Measurements from ENCODE around the gene TAPBPL.

Gene TAPBPL, protein sequence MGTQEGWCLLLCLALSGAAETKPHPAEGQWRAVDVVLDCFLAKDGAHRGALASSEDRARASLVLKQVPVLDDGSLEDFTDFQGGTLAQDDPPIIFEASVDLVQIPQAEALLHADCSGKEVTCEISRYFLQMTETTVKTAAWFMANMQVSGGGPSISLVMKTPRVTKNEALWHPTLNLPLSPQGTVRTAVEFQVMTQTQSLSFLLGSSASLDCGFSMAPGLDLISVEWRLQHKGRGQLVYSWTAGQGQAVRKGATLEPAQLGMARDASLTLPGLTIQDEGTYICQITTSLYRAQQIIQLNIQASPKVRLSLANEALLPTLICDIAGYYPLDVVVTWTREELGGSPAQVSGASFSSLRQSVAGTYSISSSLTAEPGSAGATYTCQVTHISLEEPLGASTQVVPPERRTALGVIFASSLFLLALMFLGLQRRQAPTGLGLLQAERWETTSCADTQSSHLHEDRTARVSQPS

DNA sequence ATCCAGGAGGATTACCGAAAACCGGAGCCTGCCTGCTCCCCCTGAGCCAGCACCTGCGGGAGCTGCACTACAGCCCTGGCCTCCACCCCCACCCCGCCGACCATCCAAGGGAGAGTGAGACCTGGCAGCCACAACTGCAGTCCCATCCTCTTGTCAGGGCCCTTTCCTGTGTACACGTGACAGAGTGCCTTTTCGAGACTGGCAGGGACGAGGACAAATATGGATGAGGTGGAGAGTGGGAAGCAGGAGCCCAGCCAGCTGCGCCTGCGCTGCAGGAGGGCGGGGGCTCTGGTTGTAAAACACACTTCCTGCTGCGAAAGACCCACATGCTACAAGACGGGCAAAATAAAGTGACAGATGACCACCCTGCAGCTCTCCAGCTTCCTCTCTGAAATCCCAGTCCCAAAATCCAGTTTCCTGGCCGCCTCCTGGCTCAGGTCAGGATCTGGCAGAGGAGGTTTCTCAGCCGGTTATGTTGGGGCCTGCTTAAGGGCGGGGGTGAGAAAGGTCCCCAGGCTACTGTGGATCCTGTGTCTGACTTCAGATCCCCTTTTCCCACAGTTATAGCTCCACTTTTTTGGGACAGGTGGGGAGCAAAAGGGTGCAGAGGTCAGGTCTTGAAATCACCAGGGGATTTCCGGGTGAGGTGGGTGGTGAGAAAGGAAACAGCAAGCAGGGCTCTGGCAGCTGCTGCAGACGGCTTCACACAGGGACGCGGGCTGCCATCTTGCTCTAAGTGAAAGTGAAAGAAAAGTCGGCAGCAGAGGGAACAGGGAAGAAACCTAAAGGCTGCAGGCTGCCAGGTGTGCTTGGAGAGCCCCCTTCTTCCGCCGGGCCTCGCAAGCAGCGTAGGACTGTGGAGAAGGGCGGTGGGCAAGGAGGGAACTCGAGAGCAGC, at the start of gene TAPBPL:
TSS of gene TAPBPL (plus strand) at position 695 of the 897 bp plus-strand sequence. CDS start 207 bp downstream, outside the sequence.
- peak within 1 kb of the TSS; percentile 46 for H3K4me3 ChIP-seq (ENCODE audit: low read depth, low read length)

DNA sequence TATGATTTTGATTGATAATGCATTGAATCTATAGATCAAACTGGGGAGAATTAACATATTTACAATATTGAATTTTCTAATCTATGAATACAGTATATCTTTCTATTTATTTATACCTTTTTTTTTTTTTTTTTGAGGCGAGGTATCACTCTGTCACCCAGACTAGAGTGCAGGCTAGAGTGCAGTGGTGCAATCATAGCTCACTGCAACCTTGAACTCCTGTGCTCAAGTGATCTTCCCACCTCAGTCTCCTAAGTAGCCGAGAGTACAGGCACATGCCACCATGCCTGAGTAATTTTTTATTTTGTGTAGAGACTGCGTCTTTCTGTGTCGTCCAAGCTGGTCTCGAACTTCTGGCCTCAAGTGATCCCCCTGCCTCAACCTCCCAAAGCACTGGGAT, 47.5 kb upstream of the TAPBPL start:
- in situ Hi-C loops (cut with HindIII; ENCODE audit: low sequenced_read_pairs): no loop called here
- TF ChIP-seq, protein P1, sequence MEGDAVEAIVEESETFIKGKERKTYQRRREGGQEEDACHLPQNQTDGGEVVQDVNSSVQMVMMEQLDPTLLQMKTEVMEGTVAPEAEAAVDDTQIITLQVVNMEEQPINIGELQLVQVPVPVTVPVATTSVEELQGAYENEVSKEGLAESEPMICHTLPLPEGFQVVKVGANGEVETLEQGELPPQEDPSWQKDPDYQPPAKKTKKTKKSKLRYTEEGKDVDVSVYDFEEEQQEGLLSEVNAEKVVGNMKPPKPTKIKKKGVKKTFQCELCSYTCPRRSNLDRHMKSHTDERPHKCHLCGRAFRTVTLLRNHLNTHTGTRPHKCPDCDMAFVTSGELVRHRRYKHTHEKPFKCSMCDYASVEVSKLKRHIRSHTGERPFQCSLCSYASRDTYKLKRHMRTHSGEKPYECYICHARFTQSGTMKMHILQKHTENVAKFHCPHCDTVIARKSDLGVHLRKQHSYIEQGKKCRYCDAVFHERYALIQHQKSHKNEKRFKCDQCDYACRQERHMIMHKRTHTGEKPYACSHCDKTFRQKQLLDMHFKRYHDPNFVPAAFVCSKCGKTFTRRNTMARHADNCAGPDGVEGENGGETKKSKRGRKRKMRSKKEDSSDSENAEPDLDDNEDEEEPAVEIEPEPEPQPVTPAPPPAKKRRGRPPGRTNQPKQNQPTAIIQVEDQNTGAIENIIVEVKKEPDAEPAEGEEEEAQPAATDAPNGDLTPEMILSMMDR (IDR thresholded peaks at IDR 0.05; ENCODE audit: low read depth, low read length, missing control alignments): no peak
- no peak for DNase-seq (ENCODE audit: low read depth)
- H3K4me3 ChIP-seq (ENCODE audit: low read depth, low read length): no peak overlapping the region

More for the DNA sequence above, at the start of gene TAPBPL:
- TF ChIP-seq, protein P1 (IDR thresholded peaks at IDR 0.05; ENCODE audit: low read depth, low read length, missing control alignments): no peak
- peak; percentile 52 for DNase-seq (ENCODE audit: low read depth)
- in situ Hi-C loops (cut with HindIII; ENCODE audit: low sequenced_read_pairs): no loop called here

DNA sequence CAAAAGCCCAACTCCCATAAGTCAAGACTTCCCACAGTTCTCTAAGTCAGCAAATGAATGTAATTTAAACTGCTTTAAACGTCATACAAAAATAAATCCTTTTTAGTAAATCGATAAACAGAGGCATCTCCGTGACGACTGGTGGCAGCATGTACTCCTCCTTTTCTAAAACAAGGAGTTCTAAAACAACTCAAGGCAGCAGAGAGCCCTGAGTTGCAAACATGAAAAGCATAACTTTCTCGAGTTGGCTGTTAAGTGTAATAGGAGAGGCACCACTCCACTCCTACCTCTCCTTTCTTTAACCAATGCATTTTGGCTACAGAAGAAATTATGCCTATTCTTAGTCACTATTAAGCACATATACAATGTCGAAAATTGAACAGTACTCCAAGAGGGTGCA, 45.9 kb upstream of the TAPBPL start:
- in situ Hi-C loops (cut with HindIII; ENCODE audit: low sequenced_read_pairs): no loop called here
- no peak overlapping the region for H3K4me3 ChIP-seq (ENCODE audit: low read depth, low read length)
- TF ChIP-seq, protein P1 (IDR thresholded peaks at IDR 0.05; ENCODE audit: low read depth, low read length, missing control alignments): no peak
- no peak for DNase-seq (ENCODE audit: low read depth)

DNA sequence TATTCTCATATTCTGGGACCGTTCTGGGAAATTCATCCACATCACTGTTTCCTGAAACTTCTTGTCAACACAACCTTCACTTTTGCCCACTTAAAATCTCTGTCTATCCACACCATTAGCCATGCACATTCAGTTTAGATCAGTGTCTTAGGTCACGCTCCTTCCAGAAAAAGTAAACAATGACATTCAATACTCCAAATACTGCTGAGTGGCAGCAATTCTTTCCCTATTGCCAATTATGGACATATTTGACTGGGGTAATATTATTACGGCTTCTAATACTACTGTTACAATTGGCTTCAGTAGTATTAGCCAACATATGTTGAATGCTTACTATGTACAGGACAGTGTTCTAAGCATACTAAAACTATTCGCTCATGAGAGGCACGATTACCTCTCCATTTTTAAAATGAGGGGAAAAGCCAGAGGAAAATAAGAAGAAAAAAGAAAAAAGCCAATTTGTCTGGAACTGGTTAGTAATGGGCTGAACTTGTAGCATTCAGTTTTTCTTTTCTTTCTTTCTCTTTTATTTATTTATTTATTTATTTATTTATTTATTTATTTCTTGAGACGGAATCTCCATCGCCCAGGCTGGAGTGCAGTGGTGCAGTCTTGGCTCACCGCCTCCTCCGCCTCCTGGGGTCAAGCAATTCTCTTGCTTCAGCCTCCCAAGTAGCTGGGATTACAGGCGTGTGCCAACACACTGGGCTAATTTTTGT, 44.4 kb upstream of the TAPBPL start:
- TF ChIP-seq, protein P1 (IDR thresholded peaks at IDR 0.05; ENCODE audit: low read depth, low read length, missing control alignments): no peak
- DNase-seq (ENCODE audit: low read depth): no peak
- in situ Hi-C loops (cut with HindIII; ENCODE audit: low sequenced_read_pairs): no loop called here
- no peak overlapping the region for H3K4me3 ChIP-seq (ENCODE audit: low read depth, low read length)

DNA sequence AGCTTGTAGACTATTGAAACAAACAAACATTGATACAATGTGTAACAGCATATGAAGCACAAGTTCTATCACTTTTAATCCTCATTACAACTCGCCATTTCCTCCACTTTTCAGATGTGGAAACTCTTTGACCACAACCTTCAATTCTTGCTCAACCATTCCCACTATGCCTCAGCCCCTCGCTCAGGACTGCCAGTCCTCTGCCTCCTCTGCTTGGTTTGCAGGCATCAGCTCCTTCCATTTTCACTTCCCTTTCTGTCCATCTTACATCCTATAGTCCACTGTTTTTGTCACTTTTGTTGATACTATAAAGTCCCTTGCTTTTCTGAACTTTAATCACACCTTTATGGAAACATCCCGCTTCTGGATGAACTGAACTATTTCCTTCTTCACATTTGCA, 35.2 kb upstream of the TAPBPL start:
- in situ Hi-C loops (cut with HindIII; ENCODE audit: low sequenced_read_pairs): no loop called here
- TF ChIP-seq, protein P1 (IDR thresholded peaks at IDR 0.05; ENCODE audit: low read depth, low read length, missing control alignments): no peak
- no peak for DNase-seq (ENCODE audit: low read depth)
- no peak overlapping the region for H3K4me3 ChIP-seq (ENCODE audit: low read depth, low read length)

DNA sequence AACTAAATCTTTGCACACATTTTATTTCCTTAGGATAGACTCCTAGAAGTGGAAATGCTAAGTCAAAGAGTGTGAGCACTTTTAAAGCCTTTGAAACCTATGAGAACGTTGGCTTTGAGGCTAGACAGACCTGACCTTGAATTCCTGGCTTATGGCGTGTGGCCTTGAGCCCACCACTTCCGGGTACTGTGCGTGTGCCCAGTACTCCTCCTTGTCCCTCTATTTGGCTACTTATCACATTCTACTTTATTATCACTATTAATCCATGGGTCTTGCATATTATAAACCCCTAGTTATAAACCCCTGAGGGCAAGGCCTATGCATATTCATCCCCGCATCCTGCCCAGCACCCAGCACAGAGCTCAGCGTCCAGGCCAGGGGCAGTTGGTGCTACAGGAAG, 33.0 kb upstream of the TAPBPL start:
- no peak overlapping the region for H3K4me3 ChIP-seq (ENCODE audit: low read depth, low read length)
- no peak for DNase-seq (ENCODE audit: low read depth)
- TF ChIP-seq, protein P1 (IDR thresholded peaks at IDR 0.05; ENCODE audit: low read depth, low read length, missing control alignments): no peak
- in situ Hi-C loops (cut with HindIII; ENCODE audit: low sequenced_read_pairs): no loop called here

Data from astrocyte of the cerebellum (primary cell).